ENCODE measurements around the gene AAK1. TPM values are rescaled to one million over a fixed set of nuclear protein-coding genes. Genes with fewer than 3 reads are reported as not detected.
"Not testable (repeated sequence)": the region's sequence is repeated elsewhere in the genome, so short reads cannot be mapped to it uniquely, and the experiment has no call there.

AAK1 gene
- total and polyA plus RNA-seq, 10 of the 15 experiments (the other 5 are each of a cell fraction or from before 2014, with no cell fraction given) = 2.9 to 41.4 (median 17.5) TPM

GRCh38 chr2:69663860-69664259 lies 20.3 kb upstream of the AAK1 start:
- Histone ChIP-seq H3K4me1 (ENCODE audit: control insufficient read depth, insufficient read depth, low read length) (no peaks in the 10 kb centered on the region), H3K27ac (ENCODE audit: control insufficient read depth, insufficient read depth) (no peak overlapping the region), H3K9me3 (replicated peaks; ENCODE audit: control insufficient read depth, insufficient read depth, low read length) (no peaks in the 10 kb centered on the region; the same call in 2 of the 3 replicates), H3K27me3 (replicated peaks in 1 of 2; ENCODE audit: control insufficient read depth in 2 of 2, insufficient read depth in 2 of 2, low read length in 1 of 2) (no peaks in the 10 kb centered on the region; a peak in 1 of 4 replicates), H3K4me2 (ENCODE audit: control insufficient read depth, insufficient read depth) (no peak overlapping the region), H3K4me3 (no peak overlapping the region), H3K36me3 (ENCODE audit: control insufficient read depth in 2 of 2, insufficient read depth in 2 of 2, low read length in 1 of 2) (no peaks in the 10 kb centered on the region), H2AFZ (ENCODE audit: control insufficient read depth, low read depth, low read length) (no peak overlapping the region), H3K79me2 (ENCODE audit: control insufficient read depth, insufficient read depth, low read length) (no peaks in the 10 kb centered on the region), H4K20me1 (ENCODE audit: control insufficient read depth, insufficient read depth) (no peaks in the 10 kb centered on the region), H3K9ac (ENCODE audit: control insufficient read depth, insufficient read depth, low read length) (no peak overlapping the region)
- POLR2A ChIA-PET = no interaction called here
- intact Hi-C loops (cut with micrococcal nuclease; ENCODE audit: unreplicated experiment) = no loop called here
- RAD21 ChIA-PET (ENCODE audit: unreplicated experiment) = no interaction called here
- BruUV-seq (replicated peaks) = no TSS peak
- no peak for FAIRE-seq
- WGBS (ENCODE audit: insufficient coverage, insufficient replicate concordance, low lambda C conversion rate, missing lambda C conversion rate) = 58% methylated on average over 3 of the region's 3 CpGs
- SMC1A ChIA-PET (ENCODE audit: uncharacterized antibody, unreplicated experiment) = no interaction called here
- CTCF ChIA-PET = interaction anchor here (1.2 kb wide), 1 partner anchor 99 kb away, joined by 3 read pairs; no protein-coding TSS in a partner anchor
- no peak for ATAC-seq
- no peak for DNase-seq (ENCODE audit: low read depth, low spot score)
- in situ Hi-C loops (cut with MboI) = no loop called here
- TF ChIP-seq NFXL1 (IDR thresholded peaks at IDR 0.05; ENCODE audit: borderline replicate concordance) (no peak), PAX8 (IDR thresholded peaks at IDR 0.05) (no peak), BHLHE40 (IDR thresholded peaks at IDR 0.05; ENCODE audit: borderline replicate concordance in 1 of 2, low read depth in 2 of 2, low read length in 1 of 2) (no peak), BCL11A (IDR thresholded peaks at IDR 0.05; ENCODE audit: low read depth, low read length) (no peak), FOXK2 (IDR thresholded peaks at IDR 0.05) (no peak), EP300 (IDR thresholded peaks at IDR 0.05; ENCODE audit: borderline replicate concordance in 1 of 2, control insufficient read depth in 1 of 2, low read depth in 2 of 2, low read length in 2 of 2) (no peak), FOXM1 (IDR thresholded peaks at IDR 0.05; ENCODE audit: low read depth, low read length) (no peak), PBX3 (IDR thresholded peaks at IDR 0.05; ENCODE audit: insufficient replicate concordance, low read depth, low read length) (no peak), SKIL (IDR thresholded peaks at IDR 0.05; ENCODE audit: low read depth, poor library complexity, severe bottlenecking) (no peak), CHD2 (IDR thresholded peaks at IDR 0.05; ENCODE audit: borderline replicate concordance, low read depth, low read length) (no peak), YY1 (IDR thresholded peaks at IDR 0.05; ENCODE audit: low read depth, low read length) (no peak), MYB (IDR thresholded peaks at IDR 0.05; ENCODE audit: borderline replicate concordance, low read depth, low read length) (no peak), CREB1 (IDR thresholded peaks at IDR 0.05; ENCODE audit: low read depth) (no peak)

GRCh38 chr2:69662547-69662946 lies 19.0 kb upstream of the AAK1 start:
- FAIRE-seq; H2AFZ ChIP-seq (ENCODE audit: control insufficient read depth, low read depth, low read length); intact Hi-C loops (cut with micrococcal nuclease; ENCODE audit: unreplicated experiment); POLR2A ChIA-PET; H3K9ac ChIP-seq (ENCODE audit: control insufficient read depth, insufficient read depth, low read length); DNase-seq (ENCODE audit: low read depth, low spot score); CTCF ChIA-PET; H3K36me3 ChIP-seq (ENCODE audit: control insufficient read depth in 2 of 2, insufficient read depth in 2 of 2, low read length in 1 of 2); SMC1A ChIA-PET (ENCODE audit: uncharacterized antibody, unreplicated experiment); H3K4me2 ChIP-seq (ENCODE audit: control insufficient read depth, insufficient read depth); H4K20me1 ChIP-seq (ENCODE audit: control insufficient read depth, insufficient read depth); in situ Hi-C loops (cut with MboI); H3K27me3 ChIP-seq (replicated peaks in 1 of 2; ENCODE audit: control insufficient read depth in 2 of 2, insufficient read depth in 2 of 2, low read length in 1 of 2); H3K9me3 ChIP-seq (replicated peaks; ENCODE audit: control insufficient read depth, insufficient read depth, low read length); H3K79me2 ChIP-seq (ENCODE audit: control insufficient read depth, insufficient read depth, low read length); H3K27ac ChIP-seq (ENCODE audit: control insufficient read depth, insufficient read depth); ATAC-seq; BruUV-seq (replicated peaks); H3K4me3 ChIP-seq; RAD21 ChIA-PET (ENCODE audit: unreplicated experiment); H3K4me1 ChIP-seq (ENCODE audit: control insufficient read depth, insufficient read depth, low read length): not testable (repeated sequence)
- WGBS (ENCODE audit: insufficient coverage, insufficient replicate concordance, low lambda C conversion rate, missing lambda C conversion rate) = 88% methylated on average over 2 of the region's 2 CpGs

Data from GM12878 (cell line).